SK-N-SH (cell line): ENCODE results near the gene MAN1B1. TPM values are rescaled to one million over a fixed set of nuclear protein-coding genes. Genes with fewer than 3 reads are reported as not detected.

Experiments
- CTCF ChIA-PET: fragments of 300-600, 350-600 bp; formaldehyde crosslinking; extraction: SDS; loops from one replicate; lab custom pipeline; 2021; lab: Yijun Ruan, JAX
- POLR2A ChIA-PET: fragments of 350-600 bp; sonication (Branson Sonifier 250); formaldehyde crosslinking; extraction: SDS; loops from one replicate; lab custom pipeline; 2020; ENCODE audit warnings: antibody characterized with exemption, inconsistent platforms; lab: Yijun Ruan, JAX
- DNase-seq: peaks from one replicate; pipeline ENCODE4 v3.0.0; 2012
- H2AFZ ChIP-seq: fragments of 200-600 bp; sonication (generic); 2 replicates; pipeline ENCODE4 v1.8.1; 2016; ENCODE audit warnings: antibody characterized with exemption, mild to moderate bottlenecking, low read depth
- H3F3A ChIP-seq: fragments of 200-600 bp; sonication (generic); replicated peaks from 2 replicates; pipeline ENCODE3; 2016; ENCODE audit warnings: antibody characterized with exemption, mild to moderate bottlenecking; ENCODE audit not compliant: insufficient read depth
- H3K27ac ChIP-seq, 2 experiments: fragments of 200-500 bp in 1 of 2; fragments of 200-600 bp in 1 of 2; sonication (Bioruptor generic) in 1 of 2; sonication (generic), shearing (Covaris generic) in 1 of 2; 2 replicates each; pipeline versions ENCODE4 v1.5.1 to v1.6.1; 2014 to 2016; ENCODE audit warnings: low read depth in 2 of 2, inconsistent platforms in 1 of 2, low read length in 1 of 2, mild to moderate bottlenecking in 1 of 2, mixed read lengths in 1 of 2
- H3K27me3 ChIP-seq: fragments of 200-600 bp; sonication (generic), shearing (Covaris generic); 2 replicates; pipeline ENCODE4 v1.6.1; 2016; ENCODE audit warnings: mixed run types; ENCODE audit not compliant: insufficient read depth
- H3K36me3 ChIP-seq, 2 experiments: fragments of 200-500 bp in 1 of 2; fragments of 200-600 bp in 1 of 2; sonication (Bioruptor generic) in 1 of 2; sonication (generic) in 1 of 2; replicated peaks in 1 of 2; 2 replicates each; pipeline versions ENCODE3 to v1.5.1; 2014 to 2016; ENCODE audit warnings: low read length in 1 of 2, mild to moderate bottlenecking in 1 of 2; ENCODE audit not compliant: insufficient read depth in 2 of 2, control insufficient read depth in 1 of 2
- H3K4me1 ChIP-seq, 2 experiments: fragments of 200-500 bp in 1 of 2; fragments of 200-600 bp in 1 of 2; sonication (Bioruptor generic) in 1 of 2; sonication (generic), shearing (Covaris generic) in 1 of 2; 2 replicates each; pipeline versions ENCODE4 v1.5.1 to v1.6.1; 2014 to 2016; ENCODE audit warnings: low read depth in 1 of 2, low read length in 1 of 2, mixed run types in 1 of 2; ENCODE audit not compliant: insufficient read depth in 2 of 2, control insufficient read depth in 1 of 2
- H3K4me2 ChIP-seq: fragments of 200-600 bp; sonication (generic), shearing (Covaris generic); 2 replicates; pipeline ENCODE4 v1.6.1; 2017; ENCODE audit warnings: mixed run types
- H3K4me3 ChIP-seq, 2 experiments: fragments of 200-500 bp in 1 of 2; fragments of 200-600 bp in 1 of 2; sonication (Bioruptor generic) in 1 of 2; sonication (generic), shearing (Covaris generic) in 1 of 2; 2 replicates each; pipeline versions ENCODE4 v1.5.1 to v1.8.1; 2014 to 2016; ENCODE audit warnings: low read depth in 2 of 2, inconsistent platforms in 1 of 2, low read length in 1 of 2, mild to moderate bottlenecking in 1 of 2, mixed read lengths in 1 of 2, moderate library complexity in 1 of 2
- H3K79me2 ChIP-seq: fragments of 200-600 bp; sonication (generic); 2 replicates; pipeline ENCODE4 v1.8.1; 2017; ENCODE audit warnings: mild to moderate bottlenecking; ENCODE audit not compliant: insufficient read depth
- H3K9ac ChIP-seq: fragments of 200-600 bp; sonication (generic); 2 replicates; pipeline ENCODE4 v1.6.1; 2017; ENCODE audit warnings: mixed run types
- H3K9me2 ChIP-seq: fragments of 200-600 bp; sonication (generic); 2 replicates; pipeline ENCODE4 v1.6.1; 2017; ENCODE audit warnings: mixed run types
- H3K9me3 ChIP-seq: fragments of 200-600 bp; sonication (generic); 2 replicates; pipeline ENCODE4 v1.6.1; 2017; ENCODE audit warnings: mixed run types, mild to moderate bottlenecking, moderate library complexity
- H4K20me1 ChIP-seq: fragments of 200-600 bp; sonication (generic); 2 replicates; pipeline ENCODE4 v1.6.1; 2017; ENCODE audit warnings: mild to moderate bottlenecking, mixed run types; ENCODE audit not compliant: insufficient read depth
- CTCF ChIP-seq: fragments of 200-600 bp; sonication (generic); IDR thresholded peaks from 2 replicates; pipeline ENCODE4 v1.6.1; 2017; ENCODE audit warnings: antibody characterized with exemption, mild to moderate bottlenecking, moderate library complexity
- EP300 ChIP-seq, 2 experiments: IDR thresholded peaks; 2 replicates each; pipeline versions ENCODE4 v1.4.0 to v1.6.1; 2012; ENCODE audit warnings: borderline replicate concordance in 1 of 2, low read depth in 1 of 2, low read length in 1 of 2
- EZH2phosphoT487 ChIP-seq: fragments of 200-600 bp; sonication (generic); IDR thresholded peaks from 2 replicates; pipeline ENCODE4 v1.6.1; 2017; ENCODE audit warnings: low read depth, mixed run types, mild to moderate bottlenecking, antibody characterized with exemption, moderate library complexity, borderline replicate concordance
- NFIC ChIP-seq: IDR thresholded peaks from 2 replicates; pipeline ENCODE4 v1.4.0; 2012; ENCODE audit warnings: borderline replicate concordance
- RCOR1 ChIP-seq: fragments of 150-350 bp; IDR thresholded peaks from 2 replicates; pipeline ENCODE4 v1.6.1; 2017; ENCODE audit warnings: antibody characterized with exemption, low read length
- REST ChIP-seq: IDR thresholded peaks from 2 replicates; pipeline ENCODE4 v1.6.1; 2012; ENCODE audit warnings: mild to moderate bottlenecking, low read depth, low read length, moderate library complexity
- RXRA ChIP-seq: IDR thresholded peaks from 2 replicates; pipeline ENCODE4 v1.4.0; 2012; ENCODE audit warnings: low read depth, mild to moderate bottlenecking, borderline replicate concordance
- TCF12 ChIP-seq: IDR thresholded peaks from 2 replicates; pipeline ENCODE4 v1.4.0; 2012
- TEAD4 ChIP-seq: IDR thresholded peaks from 2 replicates; pipeline ENCODE4 v1.4.0; 2012; ENCODE audit warnings: mild to moderate bottlenecking, borderline replicate concordance; ENCODE audit not compliant: insufficient read depth
- USF2 ChIP-seq: fragments of 150-350 bp; IDR thresholded peaks from 2 replicates; pipeline ENCODE4 v1.6.1; 2017; ENCODE audit warnings: antibody characterized with exemption, low read length, low read depth, borderline replicate concordance
- WGBS: methylation state at CpG from one replicate; pipeline ENCODE4 v1.1.6; 2017; ENCODE audit warnings: low lambda C conversion rate; 5-methylcytosine and 5-hydroxymethylcytosine counted together
- polyA plus RNA-seq, 3 experiments: library from polyadenylated mRNA; depleted of rRNA; stranded (reverse); fragments of >200 nt; gene quantifications; 2 replicates each; pipeline ENCODE4 v1.2.3, GENCODE V29; 2012

The MAN1B1 gene
- polyA plus RNA-seq, 1 of the 3 experiments (the other 2 are of a cell fraction) = 57.8 TPM

- no peaks in the 10 kb centered on the region for H3K27me3 ChIP-seq
- DNase-seq = no peak
- H3K79me2 ChIP-seq = no peaks in the 10 kb centered on the region
- no peak overlapping the region for H3K27ac ChIP-seq
- no peaks in the 10 kb centered on the region for H3F3A ChIP-seq
- POLR2A ChIA-PET = no interaction called here
- H3K4me3 ChIP-seq = no peak overlapping the region
- H3K9me3 ChIP-seq = no peaks in the 10 kb centered on the region
- H3K9ac ChIP-seq = no peak overlapping the region
- CTCF ChIA-PET = interaction anchor here (0.6 to 2.9 kb wide), 2 partner anchors 62 to 119 kb away, joined by 3 to 11 read pairs; partner anchors contain the start of genes NPDC1 and RNF224
- no peak overlapping the region for H3K4me2 ChIP-seq
- no peak overlapping the region for H2AFZ ChIP-seq
- no peak for TF ChIP-seq NFIC
- TF ChIP-seq EZH2phosphoT487 = no peak
- no peak for TF ChIP-seq TCF12
- no peak for TF ChIP-seq EP300 (IDR thresholded peaks at IDR 0.05; ENCODE audit: borderline replicate concordance in 1 of 2, low read depth in 1 of 2, low read length in 1 of 2)
- TF ChIP-seq TEAD4 = no peak
- no peak for TF ChIP-seq CTCF
- TF ChIP-seq RCOR1 = no peak
- TF ChIP-seq REST = no peak
- no peak for TF ChIP-seq RXRA
- TF ChIP-seq USF2 = no peak
- H3K4me1 ChIP-seq = peaks cover 0 to 3% of the 10 kb centered on the region in 2 experiments; a peak in 1 of 4 replicates
- WGBS = 90% methylated on average over 21 of the region's 29 CpGs
- no peaks in the 10 kb centered on the region for H3K9me2 ChIP-seq
- no peaks in the 10 kb centered on the region for H4K20me1 ChIP-seq
- H3K36me3 ChIP-seq = peaks cover 4 to 67% of the 10 kb centered on the region in 2 experiments
These were observed 21.9 kb downstream of the MAN1B1 start for GRCh38 chr9:137108608-137109249.
